GM19467 (cell line): ENCODE data around the gene SELPLG.
"Not testable (repeated sequence)": the region's sequence is repeated elsewhere in the genome, so short reads cannot be mapped to it uniquely, and the experiment has no call there.

Experiments
- ATAC-seq: cut with Tn5 transposase; IDR thresholded peaks from one replicate; pipeline ENCODE4 v1.9.1; 2021; ENCODE audit warnings: mild to moderate bottlenecking, moderate library complexity; ENCODE audit not compliant: unreplicated experiment

SELPLG gene

DNA sequence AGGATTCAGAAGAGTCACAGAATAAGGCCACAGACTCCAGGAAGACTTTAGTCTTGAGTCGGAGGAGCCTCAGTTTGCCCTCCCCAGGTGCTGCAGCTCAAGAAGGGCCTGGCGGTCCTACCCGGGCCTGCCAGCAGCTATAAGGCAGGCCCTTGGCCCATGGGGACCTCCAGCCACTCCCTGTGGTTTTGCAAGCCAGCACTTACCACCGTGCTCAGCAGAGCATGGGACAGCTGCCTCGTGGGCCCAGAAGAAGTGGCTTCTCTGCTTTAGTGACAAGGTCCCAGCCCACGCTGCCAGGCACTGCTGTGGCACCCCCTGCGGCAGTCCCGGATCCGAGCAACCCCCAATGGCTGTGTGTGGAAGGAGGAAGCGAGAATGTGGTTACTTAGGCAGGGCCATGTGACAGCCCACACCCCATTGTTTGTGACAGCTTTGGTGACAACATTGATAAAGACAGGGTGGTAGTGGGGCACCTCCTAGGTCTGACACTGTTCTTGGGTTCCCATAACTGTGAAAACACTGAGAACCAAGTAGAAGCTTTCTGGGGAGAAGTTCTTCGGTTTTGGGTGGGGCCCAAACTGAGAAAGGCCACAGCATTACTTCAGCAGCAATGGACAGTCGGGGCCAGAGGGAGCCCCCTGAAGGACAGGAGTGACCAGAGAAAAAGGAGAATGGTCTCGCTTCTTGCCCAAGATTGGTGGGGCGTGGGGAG lies at the start of gene SELPLG:
Gene SELPLG, minus strand, starts transcription at position 361 of the 715 bp plus-strand sequence. CDS start 9,587 bp downstream, outside the sequence.
- peak; percentile 49 for ATAC-seq

DNA sequence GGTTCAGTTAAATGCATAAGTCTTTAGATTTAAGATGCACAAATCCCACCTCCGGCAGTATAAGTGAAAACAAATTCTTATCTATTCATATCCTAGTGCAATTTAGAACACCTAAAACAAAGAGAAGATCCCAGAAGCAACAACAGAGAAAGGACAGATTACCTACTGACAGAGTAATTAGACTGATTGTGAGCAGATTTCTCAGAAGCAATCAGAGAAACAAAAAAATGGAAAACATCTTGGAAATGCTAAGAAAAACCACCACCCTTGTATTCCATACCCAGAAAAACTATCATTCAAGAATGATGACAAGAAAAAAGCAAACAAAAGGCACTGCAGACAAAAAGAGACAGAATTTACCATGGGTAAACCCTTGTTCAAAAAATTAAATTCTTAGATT lies 47.6 kb upstream of the SELPLG start:
- ATAC-seq: no peak

- ATAC-seq: no peak
These were observed 45.5 kb upstream of the SELPLG start for GRCh38 chr12:108679106-108679681.

DNA sequence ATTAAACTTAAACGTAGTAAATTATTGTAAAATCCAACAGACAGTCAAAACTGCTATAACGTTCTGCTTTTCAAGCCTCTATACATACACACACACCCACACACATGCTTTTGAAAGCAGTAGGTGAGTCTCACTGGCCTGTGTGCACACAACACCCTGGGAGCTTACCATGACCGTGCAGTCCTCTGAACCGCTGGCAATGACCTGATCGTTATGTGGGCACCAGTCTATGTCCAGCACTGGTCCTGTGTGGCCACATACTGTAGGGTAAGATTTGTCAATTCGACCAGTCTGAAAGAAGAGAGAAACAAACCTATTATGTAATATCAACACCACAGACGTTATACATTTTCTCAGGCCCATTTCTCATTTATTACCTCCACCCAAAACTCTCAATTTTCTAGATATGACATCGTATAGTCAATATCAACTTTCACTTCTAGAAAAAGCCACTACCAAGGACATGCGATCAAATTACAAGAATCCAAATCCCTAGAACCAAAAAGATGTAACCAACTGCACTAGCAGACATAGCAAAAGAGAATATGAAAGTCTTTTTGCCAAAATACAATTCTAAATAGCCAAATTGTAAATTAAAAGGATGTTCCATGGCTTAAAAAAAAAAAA lies 44.5 kb upstream of the SELPLG start:
- ATAC-seq: no peak

GRCh38 chr12:108677381-108677780 lies 43.7 kb upstream of the SELPLG start:
- no peak for ATAC-seq

DNA sequence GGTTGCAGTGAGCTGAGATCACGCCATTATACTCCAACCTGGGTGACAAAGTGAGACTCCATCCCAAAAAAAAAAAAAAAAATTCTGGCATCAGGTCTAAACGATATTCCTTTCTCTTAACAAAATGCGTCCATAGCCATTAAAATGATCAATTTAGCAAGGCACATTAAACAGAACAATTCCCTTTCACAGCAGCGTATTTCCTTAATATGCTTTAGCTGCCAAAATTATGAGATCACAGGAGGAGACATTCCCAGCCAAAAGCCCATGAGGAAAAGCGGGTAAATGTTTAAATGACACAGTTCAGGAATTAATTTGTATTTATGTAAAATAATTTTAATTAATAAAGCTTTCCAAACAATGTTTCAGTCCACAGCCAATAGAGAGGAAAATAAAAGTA lies 43.0 kb upstream of the SELPLG start:
- no peak for ATAC-seq

DNA sequence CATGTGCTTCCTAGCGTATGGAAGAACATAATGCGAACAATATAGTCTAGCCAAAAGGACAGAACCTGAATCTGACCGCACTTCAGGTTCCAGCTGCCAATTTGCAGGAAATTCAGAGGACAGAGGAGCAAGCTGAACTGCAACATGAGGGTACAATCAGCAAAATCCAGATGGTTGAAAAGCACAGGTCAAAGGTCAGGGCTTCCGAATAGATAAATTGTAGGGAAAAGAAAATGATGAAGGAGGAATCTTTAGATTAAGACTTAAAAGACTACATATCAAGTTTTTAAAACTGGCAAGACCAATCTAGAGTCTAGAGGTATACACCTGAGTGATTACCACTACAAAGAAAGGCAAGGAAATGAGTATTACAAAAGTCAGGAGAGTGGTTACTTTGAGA lies 42.1 kb upstream of the SELPLG start:
- no peak for ATAC-seq

DNA sequence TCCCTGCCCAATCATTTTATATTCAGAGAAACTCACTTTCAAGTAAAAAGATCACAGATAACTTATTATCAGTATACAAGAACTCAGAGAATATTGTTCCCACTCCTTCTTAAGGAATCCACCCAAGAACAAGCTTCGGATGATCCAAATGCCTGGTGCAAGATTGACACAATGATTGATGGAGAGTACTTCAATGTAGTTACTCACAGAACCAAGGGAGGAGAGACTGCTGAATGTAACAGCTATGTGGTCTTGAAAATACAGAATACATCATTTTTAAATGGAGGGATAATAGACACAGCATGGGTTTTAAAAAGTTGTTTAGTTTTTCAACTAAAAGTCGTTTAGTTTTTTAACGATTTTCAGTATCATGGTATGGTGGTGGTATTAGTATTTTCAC lies 38.4 kb upstream of the SELPLG start:
- ATAC-seq: no peak

- no peak for ATAC-seq
These were observed 37.4 kb upstream of the SELPLG start for GRCh38 chr12:108671110-108671509.

DNA sequence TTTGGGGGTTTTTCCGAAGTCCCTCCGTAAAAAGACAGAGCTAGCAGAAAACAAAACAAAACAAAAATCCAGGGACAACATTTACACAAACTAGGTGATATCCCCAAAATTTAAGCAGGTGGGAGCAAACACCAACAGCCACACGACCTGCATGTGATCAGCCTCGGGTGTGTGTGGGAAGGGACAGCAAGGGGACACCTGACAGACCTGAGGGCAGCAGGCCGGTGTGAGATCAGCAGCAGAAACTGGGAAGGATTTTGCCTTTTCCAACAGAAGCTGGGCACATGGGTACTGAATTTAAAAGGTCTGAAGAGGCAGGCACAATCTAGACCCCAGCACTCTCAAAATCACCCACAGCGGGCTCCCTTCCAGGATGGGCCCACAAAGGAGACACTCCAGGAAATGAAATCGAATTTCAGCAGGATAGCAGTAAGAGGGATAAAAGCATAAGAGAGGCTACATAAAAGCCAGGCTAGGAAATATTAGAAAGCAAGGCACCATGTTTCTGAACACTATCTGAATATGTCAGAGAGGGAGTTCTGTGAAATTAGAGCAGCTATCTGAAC lies 36.5 kb upstream of the SELPLG start:
- no peak for ATAC-seq

GRCh38 chr12:108668542-108668941 lies 34.8 kb upstream of the SELPLG start:
- ATAC-seq: no peak

GRCh38 chr12:108668063-108668462 lies 34.4 kb upstream of the SELPLG start:
- no peak for ATAC-seq

DNA sequence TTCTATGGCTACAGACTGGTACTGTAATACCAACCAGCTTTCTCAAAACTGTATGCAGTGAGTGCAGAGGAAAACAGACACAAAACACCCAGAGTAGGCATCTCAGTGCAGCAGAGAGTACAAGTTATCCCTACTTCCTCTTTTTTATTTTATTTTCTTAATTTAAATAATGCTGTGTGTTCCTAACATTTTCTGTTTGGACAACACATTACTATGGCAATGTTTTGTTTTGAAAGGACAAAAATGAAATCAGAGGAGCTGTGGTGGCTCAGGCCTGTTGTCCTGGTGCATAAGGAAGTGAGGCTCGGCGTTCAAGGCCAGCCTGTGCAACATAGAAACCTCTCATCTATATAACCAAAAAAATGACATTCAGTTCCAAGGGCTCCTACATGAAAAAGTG lies 33.7 kb upstream of the SELPLG start:
- ATAC-seq: no peak

GRCh38 chr12:108666401-108666881 lies 32.7 kb upstream of the SELPLG start:
- no peak for ATAC-seq

GRCh38 chr12:108665608-108666202 lies 32.0 kb upstream of the SELPLG start:
- ATAC-seq: no peak

DNA sequence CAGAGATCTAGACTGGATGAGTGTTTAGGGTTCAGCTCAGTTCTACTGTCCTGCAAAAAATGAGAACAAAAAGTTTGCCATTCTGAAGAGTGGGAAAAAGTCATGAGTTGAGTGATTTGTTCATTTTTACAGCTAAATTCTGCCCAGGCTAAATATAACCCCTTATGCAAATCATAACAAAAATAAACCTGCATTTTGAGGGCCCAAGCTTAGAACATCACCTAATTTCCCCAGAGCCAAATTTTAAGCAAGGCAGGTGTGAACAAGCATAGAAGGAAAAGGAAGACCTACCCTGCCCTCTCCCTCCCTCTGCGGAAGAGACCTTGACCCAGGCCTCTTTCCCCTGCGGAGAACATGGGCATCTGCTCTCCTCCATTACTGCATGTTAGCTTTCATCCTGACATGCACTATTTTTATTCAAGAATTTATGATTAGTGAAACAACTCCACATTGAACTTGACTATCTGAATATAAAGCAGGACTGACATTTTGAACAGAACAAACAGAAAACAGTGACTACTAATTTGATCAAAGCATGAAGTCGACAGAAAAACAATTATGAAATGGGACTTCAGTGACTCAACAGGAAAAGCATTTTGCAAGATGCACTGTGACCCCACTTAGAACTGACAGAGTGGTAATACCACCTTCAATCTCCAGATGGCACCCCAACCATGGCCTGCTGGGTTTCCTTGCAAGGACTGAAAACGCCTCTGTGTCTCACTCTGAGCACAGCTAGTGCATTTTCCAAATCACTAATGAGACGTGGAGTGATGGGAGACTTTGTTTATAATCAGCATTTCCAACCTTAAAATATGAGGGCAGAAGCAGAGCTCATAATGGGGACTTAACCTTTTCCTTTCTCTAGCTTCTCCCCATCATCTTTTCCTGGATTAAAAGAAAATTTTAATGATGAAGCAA lies 30.9 kb upstream of the SELPLG start:
- peak; percentile 69 for ATAC-seq

GRCh38 chr12:108663324-108664015 lies 29.8 kb upstream of the SELPLG start:
- no peak for ATAC-seq

- ATAC-seq: not testable (repeated sequence)
These were observed 24.4 kb upstream of the SELPLG start for GRCh38 chr12:108658115-108658514.

DNA sequence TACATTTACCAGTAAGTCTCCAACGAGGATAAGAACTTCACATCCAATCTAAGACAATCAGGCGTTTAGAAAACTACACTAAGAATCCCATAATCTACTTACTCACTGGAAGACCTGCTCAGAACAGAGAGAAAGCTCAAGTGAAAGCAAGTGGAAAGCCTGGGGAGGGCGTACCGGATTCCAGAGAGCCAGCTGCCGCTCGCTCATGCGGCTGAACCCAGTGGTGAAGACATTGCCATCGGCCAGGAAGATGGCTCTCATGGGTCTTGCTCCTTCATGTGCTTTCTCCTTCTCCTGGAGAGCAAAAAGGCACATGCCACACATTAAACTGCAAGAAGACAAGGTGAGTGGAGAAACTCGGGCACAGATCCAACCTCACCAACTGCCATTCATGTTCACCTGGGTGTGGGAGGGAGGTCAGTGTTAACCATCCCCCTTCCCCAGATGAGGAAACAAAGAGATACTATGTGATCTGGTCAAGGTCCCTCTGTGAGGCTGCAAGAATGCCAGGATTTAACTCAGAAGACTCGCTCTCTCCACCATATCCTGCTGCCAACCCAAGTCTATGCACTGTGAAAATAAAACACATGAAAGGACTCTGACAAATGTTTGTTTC lies 23.5 kb upstream of the SELPLG start:
- ATAC-seq: no peak
